Measurements from ENCODE around the gene UBL4B. TPM values are rescaled to one million over a fixed set of nuclear protein-coding genes. Genes with fewer than 3 reads are reported as not detected.

Gene UBL4B
- polyA plus RNA-seq, 4 donors: not detected

GRCh38 chr1:110159168-110159567, 46.9 kb downstream of the UBL4B start:
- Histone ChIP-seq H3K27me3 (ENCODE audit: control insufficient read depth in 3 of 3, insufficient read depth in 3 of 3, low read length in 3 of 3) (peaks cover 0 to 11% (median 10%) of the 10 kb centered on the region in 3 donors), H3K4me1 (ENCODE audit: control insufficient read depth in 3 of 3, insufficient read depth in 2 of 3, low read depth in 1 of 3, low read length in 2 of 3) (no peaks in the 10 kb centered on the region), H3K36me3 (ENCODE audit: control insufficient read depth in 3 of 3, insufficient read depth in 2 of 3, low read depth in 1 of 3, low read length in 3 of 3) (no peaks in the 10 kb centered on the region), H3K27ac (ENCODE audit: low read depth in 1 of 3, low read length in 2 of 3) (no peak overlapping the region), H3K4me3 (ENCODE audit: low read depth in 1 of 3, low read length in 3 of 3) (no peak overlapping the region), H3K9me3 (ENCODE audit: control insufficient read depth in 2 of 2, insufficient read depth in 1 of 2, low read depth in 1 of 2, low read length in 1 of 2) (peaks cover 0 to 2% of the 10 kb centered on the region in 2 donors)
- DNase-seq (no peak), FAIRE-seq (no peak)
- 3 to 29% (median 22%) methylated on average over 2 of the region's 2 CpGs for WGBS, 3 donors

- peaks cover 0 to 7% (median 5%) of the 10 kb centered on the region in 3 donors for H3K27me3 ChIP-seq (ENCODE audit: control insufficient read depth in 3 of 3, insufficient read depth in 3 of 3, low read length in 3 of 3)
- no peak overlapping the region for H3K27ac ChIP-seq (ENCODE audit: low read depth in 1 of 3, low read length in 2 of 3)
- no peaks in the 10 kb centered on the region for H3K4me1 ChIP-seq (ENCODE audit: control insufficient read depth in 3 of 3, insufficient read depth in 2 of 3, low read depth in 1 of 3, low read length in 2 of 3)
- DNase-seq: no peak
- H3K4me3 ChIP-seq (ENCODE audit: low read depth in 1 of 3, low read length in 3 of 3): no peak overlapping the region
- H3K9me3 ChIP-seq (ENCODE audit: control insufficient read depth in 2 of 2, insufficient read depth in 1 of 2, low read depth in 1 of 2, low read length in 1 of 2): peaks cover 0 to 2% of the 10 kb centered on the region in 2 donors
- H3K36me3 ChIP-seq (ENCODE audit: control insufficient read depth in 3 of 3, insufficient read depth in 2 of 3, low read depth in 1 of 3, low read length in 3 of 3): no peaks in the 10 kb centered on the region
- WGBS, 3 donors: 57 to 67% (median 59%) methylated on average over 10 of the region's 10 CpGs
- no peak for FAIRE-seq
Observed at GRCh38 chr1:110160538-110161100, 48.4 kb downstream of the UBL4B start.

- Histone ChIP-seq H3K9me3 (ENCODE audit: control insufficient read depth in 2 of 2, insufficient read depth in 1 of 2, low read depth in 1 of 2, low read length in 1 of 2) (peaks cover 0 to 2% of the 10 kb centered on the region in 2 donors), H3K4me3 (ENCODE audit: low read depth in 1 of 3, low read length in 3 of 3) (no peak overlapping the region), H3K4me1 (ENCODE audit: control insufficient read depth in 3 of 3, insufficient read depth in 2 of 3, low read depth in 1 of 3, low read length in 2 of 3) (no peaks in the 10 kb centered on the region), H3K27ac (ENCODE audit: low read depth in 1 of 3, low read length in 2 of 3) (no peak overlapping the region), H3K36me3 (ENCODE audit: control insufficient read depth in 3 of 3, insufficient read depth in 2 of 3, low read depth in 1 of 3, low read length in 3 of 3) (no peaks in the 10 kb centered on the region), H3K27me3 (ENCODE audit: control insufficient read depth in 3 of 3, insufficient read depth in 3 of 3, low read length in 3 of 3) (peaks cover 0 to 7% (median 5%) of the 10 kb centered on the region in 3 donors)
- no peak for DNase-seq
- 73 to 88% (median 86%) methylated on average over 3 of the region's 3 CpGs for WGBS, 3 donors
- no peak for FAIRE-seq
Observed at GRCh38 chr1:110161165-110161564, 48.9 kb downstream of the UBL4B start.

- Histone ChIP-seq H3K36me3 (ENCODE audit: control insufficient read depth in 3 of 3, insufficient read depth in 2 of 3, low read depth in 1 of 3, low read length in 3 of 3) (no peaks in the 10 kb centered on the region), H3K27me3 (ENCODE audit: control insufficient read depth in 3 of 3, insufficient read depth in 3 of 3, low read length in 3 of 3) (peaks cover 0 to 7% (median 5%) of the 10 kb centered on the region in 3 donors), H3K27ac (ENCODE audit: low read depth in 1 of 3, low read length in 2 of 3) (no peak overlapping the region), H3K4me3 (ENCODE audit: low read depth in 1 of 3, low read length in 3 of 3) (no peak overlapping the region), H3K9me3 (ENCODE audit: control insufficient read depth in 2 of 2, insufficient read depth in 1 of 2, low read depth in 1 of 2, low read length in 1 of 2) (peaks cover 0 to 2% of the 10 kb centered on the region in 2 donors), H3K4me1 (ENCODE audit: control insufficient read depth in 3 of 3, insufficient read depth in 2 of 3, low read depth in 1 of 3, low read length in 2 of 3) (no peaks in the 10 kb centered on the region)
- FAIRE-seq: no peak
- WGBS, 3 donors: 79 to 83% (median 82%) methylated on average over 11 of the region's 11 CpGs
- no peak for DNase-seq
Observed at GRCh38 chr1:110161849-110162248, 49.6 kb downstream of the UBL4B start.

Other genes starting within 250 kb of the UBL4B start
- 10 to 100 TPM in 1 of 4 donors, 1 to 10 TPM in 2, under 1 TPM in 1; 0.89 to 15.5 (median 4.4) TPM for gene CSF1, start 201.6 kb upstream of the UBL4B start, polyA plus RNA-seq
- 100 to 1,000 TPM in 2 of 4 donors, 10 to 100 TPM in 2; 67.6 to 159 (median 96.8) TPM for gene AHCYL1, start 127.7 kb upstream of the UBL4B start, polyA plus RNA-seq
- 10 to 100 TPM; 15.1 to 31.3 (median 18.3) TPM for gene STRIP1, start 77.8 kb upstream of the UBL4B start, polyA plus RNA-seq
- under 1 TPM in 1 of 4 donors, not detected in 3; 0.09 TPM for gene ALX3, start 41.8 kb upstream of the UBL4B start, polyA plus RNA-seq
- under 1 TPM in 2 of 4 donors, not detected in 2; under 0.01 to 0.49 TPM for gene SLC6A17, start 38.1 kb downstream of the UBL4B start, polyA plus RNA-seq
- gene KCNC4, start 97.9 kb downstream of the UBL4B start, polyA plus RNA-seq: 1 to 10 TPM in 2 of 4 donors, under 1 TPM in 2; under 0.01 to 3.7 (median 2.1) TPM
- 10 to 100 TPM in 1 of 4 donors, 1 to 10 TPM in 3; 1.6 to 13.9 (median 3.7) TPM for gene RBM15, start 226.9 kb downstream of the UBL4B start, polyA plus RNA-seq

Data from small intestine (tissue), 7 donors.